WERI-Rb-1 (cell line): ENCODE results near the gene BOLA3.
A peak's percentile ranks its signal among the peaks of the same experiment; 100 is the strongest.

Source experiments
- DNase-seq: peaks from one replicate; pipeline ENCODE4 v3.0.0-alpha.2; 2020
- H3K27ac ChIP-seq: fragments of 250-450 bp; sonication (Bioruptor Pico); 2 replicates; pipeline ENCODE4 v1.5.1; 2020; ENCODE audit warnings: mild to moderate bottlenecking, moderate library complexity
- H3K27me3 ChIP-seq: fragments of 250-450 bp; sonication (Bioruptor Pico); 2 replicates; pipeline ENCODE4 v1.5.1; 2021; ENCODE audit warnings: mild to moderate bottlenecking, low read depth, moderate library complexity; ENCODE audit not compliant: insufficient read depth, severe bottlenecking
- H3K36me3 ChIP-seq: fragments of 250-450 bp; sonication (Bioruptor Pico); 2 replicates; pipeline ENCODE4 v1.5.1; 2020; ENCODE audit warnings: mild to moderate bottlenecking, moderate library complexity
- H3K4me3 ChIP-seq: 2 replicates; pipeline ENCODE4 v1.5.1; 2011; ENCODE audit warnings: low read depth, mild to moderate bottlenecking, control low read depth, low read length
- H3K9me3 ChIP-seq: fragments of 250-450 bp; sonication (Bioruptor Pico); 2 replicates; pipeline ENCODE4 v1.5.1; 2021; ENCODE audit warnings: mild to moderate bottlenecking, moderate library complexity; ENCODE audit not compliant: severe bottlenecking
- CTCF ChIP-seq: IDR thresholded peaks from 2 replicates; pipeline ENCODE4 v1.5.1; 2011; ENCODE audit warnings: low read depth, mild to moderate bottlenecking, control low read depth, inconsistent platforms, low read length

BOLA3 gene

GRCh38 chr2:74148457-74149246 is 940 bp upstream of the BOLA3 start:
- no peak for TF ChIP-seq CTCF
- Histone ChIP-seq H3K9me3 (no peaks in the 10 kb centered on the region), H3K27me3 (no peaks in the 10 kb centered on the region), H3K4me3 (peak overlapping the region; percentile 69), H3K36me3 (peaks cover 29% of the 10 kb centered on the region), H3K27ac (peak overlapping the region; percentile 62)
- DNase-seq: no peak

- peak overlapping the region; percentile 86 for H3K27ac ChIP-seq
These were observed 584 bp downstream of the BOLA3 start for GRCh38 chr2:74146929-74147726.

GRCh38 chr2:74142340-74142739 is 5.4 kb downstream of the BOLA3 start:
- peak; percentile 74 for TF ChIP-seq CTCF
- no peaks in the 10 kb centered on the region for H3K9me3 ChIP-seq
- no peaks in the 10 kb centered on the region for H3K27me3 ChIP-seq
- H3K36me3 ChIP-seq: peaks cover 12% of the 10 kb centered on the region
- H3K27ac ChIP-seq: no peak overlapping the region
- DNase-seq: peak; percentile 69
- no peak overlapping the region for H3K4me3 ChIP-seq

More at GRCh38 chr2:74146929-74147726, 584 bp downstream of the BOLA3 start:
- Histone ChIP-seq H3K36me3 (peaks cover 17% of the 10 kb centered on the region), H3K9me3 (no peaks in the 10 kb centered on the region), H3K4me3 (peak overlapping the region; percentile 69), H3K27me3 (no peaks in the 10 kb centered on the region)
- no peak for TF ChIP-seq CTCF
- peak; percentile 32 for DNase-seq

GRCh38 chr2:74138600-74139323 is 8.9 kb downstream of the BOLA3 start:
- H3K36me3 ChIP-seq: peaks cover 27% of the 10 kb centered on the region
- peak; percentile 30 for DNase-seq
- no peaks in the 10 kb centered on the region for H3K9me3 ChIP-seq
- no peaks in the 10 kb centered on the region for H3K27me3 ChIP-seq
- no peak overlapping the region for H3K4me3 ChIP-seq
- peak; percentile 59 for TF ChIP-seq CTCF
- H3K27ac ChIP-seq: no peak overlapping the region

GRCh38 chr2:74137651-74138599 is 9.8 kb downstream of the BOLA3 start:
- Histone ChIP-seq H3K27me3 (no peaks in the 10 kb centered on the region), H3K9me3 (no peaks in the 10 kb centered on the region), H3K36me3 (peaks cover 29% of the 10 kb centered on the region), H3K27ac (no peak overlapping the region), H3K4me3 (no peak overlapping the region)
- no peak for DNase-seq
- no peak for TF ChIP-seq CTCF
